ENCODE results near the gene RFC4. TPM values are rescaled to one million over a fixed set of nuclear protein-coding genes. Genes with fewer than 3 reads are reported as not detected.

The RFC4 gene
- total and polyA plus RNA-seq, 2 of the 13 experiments (the other 11 are each of a cell fraction or from before 2014, with no cell fraction given): 18.5 to 103 TPM

GRCh38 chr3:186825294-186825821 is 19.1 kb upstream of the RFC4 start (continued):
- TF ChIP-seq, protein P1, sequence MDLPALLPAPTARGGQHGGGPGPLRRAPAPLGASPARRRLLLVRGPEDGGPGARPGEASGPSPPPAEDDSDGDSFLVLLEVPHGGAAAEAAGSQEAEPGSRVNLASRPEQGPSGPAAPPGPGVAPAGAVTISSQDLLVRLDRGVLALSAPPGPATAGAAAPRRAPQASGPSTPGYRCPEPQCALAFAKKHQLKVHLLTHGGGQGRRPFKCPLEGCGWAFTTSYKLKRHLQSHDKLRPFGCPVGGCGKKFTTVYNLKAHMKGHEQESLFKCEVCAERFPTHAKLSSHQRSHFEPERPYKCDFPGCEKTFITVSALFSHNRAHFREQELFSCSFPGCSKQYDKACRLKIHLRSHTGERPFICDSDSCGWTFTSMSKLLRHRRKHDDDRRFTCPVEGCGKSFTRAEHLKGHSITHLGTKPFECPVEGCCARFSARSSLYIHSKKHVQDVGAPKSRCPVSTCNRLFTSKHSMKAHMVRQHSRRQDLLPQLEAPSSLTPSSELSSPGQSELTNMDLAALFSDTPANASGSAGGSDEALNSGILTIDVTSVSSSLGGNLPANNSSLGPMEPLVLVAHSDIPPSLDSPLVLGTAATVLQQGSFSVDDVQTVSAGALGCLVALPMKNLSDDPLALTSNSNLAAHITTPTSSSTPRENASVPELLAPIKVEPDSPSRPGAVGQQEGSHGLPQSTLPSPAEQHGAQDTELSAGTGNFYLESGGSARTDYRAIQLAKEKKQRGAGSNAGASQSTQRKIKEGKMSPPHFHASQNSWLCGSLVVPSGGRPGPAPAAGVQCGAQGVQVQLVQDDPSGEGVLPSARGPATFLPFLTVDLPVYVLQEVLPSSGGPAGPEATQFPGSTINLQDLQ (CRISPR knock-in tag; IDR thresholded peaks at IDR 0.05): no peak
- TF ChIP-seq, protein P2, sequence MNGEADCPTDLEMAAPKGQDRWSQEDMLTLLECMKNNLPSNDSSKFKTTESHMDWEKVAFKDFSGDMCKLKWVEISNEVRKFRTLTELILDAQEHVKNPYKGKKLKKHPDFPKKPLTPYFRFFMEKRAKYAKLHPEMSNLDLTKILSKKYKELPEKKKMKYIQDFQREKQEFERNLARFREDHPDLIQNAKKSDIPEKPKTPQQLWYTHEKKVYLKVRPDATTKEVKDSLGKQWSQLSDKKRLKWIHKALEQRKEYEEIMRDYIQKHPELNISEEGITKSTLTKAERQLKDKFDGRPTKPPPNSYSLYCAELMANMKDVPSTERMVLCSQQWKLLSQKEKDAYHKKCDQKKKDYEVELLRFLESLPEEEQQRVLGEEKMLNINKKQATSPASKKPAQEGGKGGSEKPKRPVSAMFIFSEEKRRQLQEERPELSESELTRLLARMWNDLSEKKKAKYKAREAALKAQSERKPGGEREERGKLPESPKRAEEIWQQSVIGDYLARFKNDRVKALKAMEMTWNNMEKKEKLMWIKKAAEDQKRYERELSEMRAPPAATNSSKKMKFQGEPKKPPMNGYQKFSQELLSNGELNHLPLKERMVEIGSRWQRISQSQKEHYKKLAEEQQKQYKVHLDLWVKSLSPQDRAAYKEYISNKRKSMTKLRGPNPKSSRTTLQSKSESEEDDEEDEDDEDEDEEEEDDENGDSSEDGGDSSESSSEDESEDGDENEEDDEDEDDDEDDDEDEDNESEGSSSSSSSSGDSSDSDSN (CRISPR knock-in tag; IDR thresholded peaks at IDR 0.05): peak; percentile 47; the same call in 1 of the 2 replicates
- TF ChIP-seq ZSCAN12 (CRISPR knock-in tag; IDR thresholded peaks at IDR 0.05) (no peak), HMGA1 (CRISPR knock-in tag; conservative IDR thresholded peaks at IDR 0.05) (no peak), ERF (CRISPR knock-in tag; IDR thresholded peaks at IDR 0.05) (peak; percentile 53; the same call in 1 of the 2 replicates), GLI4 (CRISPR knock-in tag; IDR thresholded peaks at IDR 0.05; ENCODE audit: borderline replicate concordance) (no peak), ZNF101 (CRISPR knock-in tag; IDR thresholded peaks at IDR 0.05; ENCODE audit: borderline replicate concordance, low read depth) (no peak), ZMAT3 (CRISPR knock-in tag; conservative IDR thresholded peaks at IDR 0.05) (0 out of 2 replicates have a peak, but pooled peaks have one; percentile 29), ATRX (CRISPR knock-in tag; IDR thresholded peaks at IDR 0.05; ENCODE audit: borderline replicate concordance) (no peak), ZNF687 (CRISPR knock-in tag; IDR thresholded peaks at IDR 0.05) (peak; percentile 69)
- TF ChIP-seq, protein P3, sequence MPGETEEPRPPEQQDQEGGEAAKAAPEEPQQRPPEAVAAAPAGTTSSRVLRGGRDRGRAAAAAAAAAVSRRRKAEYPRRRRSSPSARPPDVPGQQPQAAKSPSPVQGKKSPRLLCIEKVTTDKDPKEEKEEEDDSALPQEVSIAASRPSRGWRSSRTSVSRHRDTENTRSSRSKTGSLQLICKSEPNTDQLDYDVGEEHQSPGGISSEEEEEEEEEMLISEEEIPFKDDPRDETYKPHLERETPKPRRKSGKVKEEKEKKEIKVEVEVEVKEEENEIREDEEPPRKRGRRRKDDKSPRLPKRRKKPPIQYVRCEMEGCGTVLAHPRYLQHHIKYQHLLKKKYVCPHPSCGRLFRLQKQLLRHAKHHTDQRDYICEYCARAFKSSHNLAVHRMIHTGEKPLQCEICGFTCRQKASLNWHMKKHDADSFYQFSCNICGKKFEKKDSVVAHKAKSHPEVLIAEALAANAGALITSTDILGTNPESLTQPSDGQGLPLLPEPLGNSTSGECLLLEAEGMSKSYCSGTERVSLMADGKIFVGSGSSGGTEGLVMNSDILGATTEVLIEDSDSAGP (CRISPR knock-in tag; IDR thresholded peaks at IDR 0.05; ENCODE audit: borderline replicate concordance): peak; percentile 38; the same call in 1 of the 2 replicates
- TF ChIP-seq, protein P4, sequence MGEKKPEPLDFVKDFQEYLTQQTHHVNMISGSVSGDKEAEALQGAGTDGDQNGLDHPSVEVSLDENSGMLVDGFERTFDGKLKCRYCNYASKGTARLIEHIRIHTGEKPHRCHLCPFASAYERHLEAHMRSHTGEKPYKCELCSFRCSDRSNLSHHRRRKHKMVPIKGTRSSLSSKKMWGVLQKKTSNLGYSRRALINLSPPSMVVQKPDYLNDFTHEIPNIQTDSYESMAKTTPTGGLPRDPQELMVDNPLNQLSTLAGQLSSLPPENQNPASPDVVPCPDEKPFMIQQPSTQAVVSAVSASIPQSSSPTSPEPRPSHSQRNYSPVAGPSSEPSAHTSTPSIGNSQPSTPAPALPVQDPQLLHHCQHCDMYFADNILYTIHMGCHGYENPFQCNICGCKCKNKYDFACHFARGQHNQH (CRISPR knock-in tag; IDR thresholded peaks at IDR 0.05): no peak

All from HepG2 (cell line).